Central memory CD8-positive, alpha-beta T cell (primary cell): ENCODE results near the gene THNSL1.
A peak's percentile ranks its signal among the peaks of the same experiment; 100 is the strongest.
"Not testable (repeated sequence)": the region's sequence is repeated elsewhere in the genome, so short reads cannot be mapped to it uniquely, and the experiment has no call there.

ENCODE experiments used
- ATAC-seq: fragments of 150-1000 bp; cut with Tn5 transposase; replicated peaks from 2 replicates; pipeline ENCODE4 v1.10.0; 2022; ENCODE audit warnings: mild to moderate bottlenecking, moderate FRiP score, moderate number of reproducible peaks; ENCODE audit not compliant: poor library complexity, severe bottlenecking; ENCODE audit errors: extremely low read depth
- DNase-seq, 2 donors: peaks; one replicate each; pipeline ENCODE4 v3.0.0; 2021; ENCODE audit warnings: low spot score in 2 of 2
- H3K27ac Mint-ChIP-seq: one replicate; pipeline ENCODE4 v1.8.0; 2022; ENCODE audit warnings: low read depth, mild to moderate bottlenecking, moderate library complexity, mixed read lengths
- H3K27me3 Mint-ChIP-seq: one replicate; pipeline ENCODE4 v1.8.0; 2022; ENCODE audit warnings: mixed read lengths
- H3K36me3 Mint-ChIP-seq: one replicate; pipeline ENCODE4 v1.8.0; 2022; ENCODE audit warnings: mild to moderate bottlenecking, moderate library complexity, mixed read lengths; ENCODE audit not compliant: insufficient read depth
- H3K4me1 Mint-ChIP-seq: one replicate; pipeline ENCODE4 v1.8.0; 2022; ENCODE audit warnings: mixed read lengths
- H3K4me3 Mint-ChIP-seq: one replicate; pipeline ENCODE4 v1.8.0; 2022; ENCODE audit warnings: mild to moderate bottlenecking, moderate library complexity, mixed read lengths
- H3K9me3 Mint-ChIP-seq: one replicate; pipeline ENCODE4 v1.8.0; 2022; ENCODE audit warnings: mixed read lengths

The THNSL1 gene

GRCh38 chr10:24983130-24983529 lies 33.3 kb upstream of the THNSL1 start:
- peaks cover 9% of the 10 kb centered on the region for H3K4me1 Mint-ChIP-seq
- H3K27ac Mint-ChIP-seq = no peak overlapping the region
- H3K27me3 Mint-ChIP-seq = no peaks in the 10 kb centered on the region
- no peak for ATAC-seq
- no peaks in the 10 kb centered on the region for H3K9me3 Mint-ChIP-seq
- H3K4me3 Mint-ChIP-seq = no peak overlapping the region
- H3K36me3 Mint-ChIP-seq = no peaks in the 10 kb centered on the region
- DNase-seq = no peak

- Mint-ChIP-seq H3K27me3 (no peaks in the 10 kb centered on the region), H3K27ac (no peak overlapping the region), H3K4me1 (peaks cover 9% of the 10 kb centered on the region), H3K9me3 (no peaks in the 10 kb centered on the region), H3K4me3 (no peak overlapping the region), H3K36me3 (no peaks in the 10 kb centered on the region)
- DNase-seq (no peak), ATAC-seq (no peak)
Measured at GRCh38 chr10:24983946-24984345, 32.5 kb upstream of the THNSL1 start.

GRCh38 chr10:24984906-24985305 lies 31.5 kb upstream of the THNSL1 start:
- Mint-ChIP-seq H3K27ac (no peak overlapping the region), H3K4me1 (peaks cover 9% of the 10 kb centered on the region), H3K9me3 (no peaks in the 10 kb centered on the region), H3K27me3 (no peaks in the 10 kb centered on the region), H3K36me3 (no peaks in the 10 kb centered on the region), H3K4me3 (no peak overlapping the region)
- no peak for ATAC-seq
- DNase-seq = no peak

- no peak overlapping the region for H3K27ac Mint-ChIP-seq
- ATAC-seq (no peak), DNase-seq (no peak)
- H3K4me3 Mint-ChIP-seq = no peak overlapping the region
- no peaks in the 10 kb centered on the region for H3K4me1 Mint-ChIP-seq
- no peaks in the 10 kb centered on the region for H3K36me3 Mint-ChIP-seq
- no peaks in the 10 kb centered on the region for H3K27me3 Mint-ChIP-seq
- no peaks in the 10 kb centered on the region for H3K9me3 Mint-ChIP-seq
Measured at GRCh38 chr10:24988831-24989640, 27.4 kb upstream of the THNSL1 start.

- no peaks in the 10 kb centered on the region for H3K9me3 Mint-ChIP-seq
- DNase-seq (no peak), ATAC-seq (no peak)
- H3K36me3 Mint-ChIP-seq = no peaks in the 10 kb centered on the region
- no peaks in the 10 kb centered on the region for H3K27me3 Mint-ChIP-seq
- H3K4me1 Mint-ChIP-seq = no peaks in the 10 kb centered on the region
- no peak overlapping the region for H3K4me3 Mint-ChIP-seq
- H3K27ac Mint-ChIP-seq = no peak overlapping the region
Measured at GRCh38 chr10:24989867-24990266, 26.5 kb upstream of the THNSL1 start.

- Mint-ChIP-seq H3K4me1 (no peaks in the 10 kb centered on the region), H3K9me3 (no peaks in the 10 kb centered on the region), H3K27ac (no peak overlapping the region), H3K27me3 (no peaks in the 10 kb centered on the region), H3K4me3 (no peak overlapping the region), H3K36me3 (no peaks in the 10 kb centered on the region)
- no peak for DNase-seq
- ATAC-seq = no peak
Measured at GRCh38 chr10:24991298-24991697, 25.1 kb upstream of the THNSL1 start.

GRCh38 chr10:24992512-24993133 lies 23.8 kb upstream of the THNSL1 start:
- no peak overlapping the region for H3K4me3 Mint-ChIP-seq
- no peaks in the 10 kb centered on the region for H3K36me3 Mint-ChIP-seq
- no peak for ATAC-seq

GRCh38 chr10:24993237-24993958 lies 23.0 kb upstream of the THNSL1 start:
- Mint-ChIP-seq H3K36me3 (no peaks in the 10 kb centered on the region), H3K9me3 (no peaks in the 10 kb centered on the region), H3K4me1 (no peaks in the 10 kb centered on the region), H3K27ac (no peak overlapping the region), H3K27me3 (no peaks in the 10 kb centered on the region), H3K4me3 (no peak overlapping the region)
- no peak for DNase-seq
- ATAC-seq = no peak

More at GRCh38 chr10:24992512-24993133, 23.8 kb upstream of the THNSL1 start:
- Mint-ChIP-seq H3K4me1 (no peaks in the 10 kb centered on the region), H3K27ac (no peak overlapping the region), H3K9me3 (no peaks in the 10 kb centered on the region), H3K27me3 (no peaks in the 10 kb centered on the region)
- DNase-seq = no peak

GRCh38 chr10:24995072-24995471 lies 21.3 kb upstream of the THNSL1 start:
- ATAC-seq (no peak), DNase-seq (no peak)
- Mint-ChIP-seq H3K9me3 (no peaks in the 10 kb centered on the region), H3K27me3 (no peaks in the 10 kb centered on the region), H3K36me3 (no peaks in the 10 kb centered on the region), H3K4me1 (no peaks in the 10 kb centered on the region), H3K4me3 (no peak overlapping the region), H3K27ac (no peak overlapping the region)

GRCh38 chr10:24998044-24998443 lies 18.4 kb upstream of the THNSL1 start:
- no peak overlapping the region for H3K27ac Mint-ChIP-seq
- no peak for DNase-seq
- peaks cover 9% of the 10 kb centered on the region for H3K27me3 Mint-ChIP-seq
- no peak overlapping the region for H3K4me3 Mint-ChIP-seq
- no peaks in the 10 kb centered on the region for H3K36me3 Mint-ChIP-seq
- ATAC-seq = no peak
- no peaks in the 10 kb centered on the region for H3K4me1 Mint-ChIP-seq
- H3K9me3 Mint-ChIP-seq = peaks cover 6% of the 10 kb centered on the region

- DNase-seq, H3K4me1 Mint-ChIP-seq, H3K27me3 Mint-ChIP-seq, H3K4me3 Mint-ChIP-seq, ATAC-seq, H3K9me3 Mint-ChIP-seq, H3K27ac Mint-ChIP-seq: not testable (repeated sequence)
- H3K36me3 Mint-ChIP-seq = peaks cover 12% of the 10 kb centered on the region
Measured at GRCh38 chr10:25011591-25011990, 4.8 kb upstream of the THNSL1 start.

- DNase-seq = no peak
- Mint-ChIP-seq H3K4me3 (no peak overlapping the region), H3K36me3 (peaks cover 17% of the 10 kb centered on the region), H3K4me1 (peaks cover 23% of the 10 kb centered on the region), H3K27me3 (no peaks in the 10 kb centered on the region), H3K27ac (peak overlapping the region; percentile 32), H3K9me3 (no peaks in the 10 kb centered on the region)
- no peak for ATAC-seq
Measured at GRCh38 chr10:25014579-25014978, 1.8 kb upstream of the THNSL1 start.
